Measurements from ENCODE around the gene KLHL9.

KLHL9 gene

DNA sequence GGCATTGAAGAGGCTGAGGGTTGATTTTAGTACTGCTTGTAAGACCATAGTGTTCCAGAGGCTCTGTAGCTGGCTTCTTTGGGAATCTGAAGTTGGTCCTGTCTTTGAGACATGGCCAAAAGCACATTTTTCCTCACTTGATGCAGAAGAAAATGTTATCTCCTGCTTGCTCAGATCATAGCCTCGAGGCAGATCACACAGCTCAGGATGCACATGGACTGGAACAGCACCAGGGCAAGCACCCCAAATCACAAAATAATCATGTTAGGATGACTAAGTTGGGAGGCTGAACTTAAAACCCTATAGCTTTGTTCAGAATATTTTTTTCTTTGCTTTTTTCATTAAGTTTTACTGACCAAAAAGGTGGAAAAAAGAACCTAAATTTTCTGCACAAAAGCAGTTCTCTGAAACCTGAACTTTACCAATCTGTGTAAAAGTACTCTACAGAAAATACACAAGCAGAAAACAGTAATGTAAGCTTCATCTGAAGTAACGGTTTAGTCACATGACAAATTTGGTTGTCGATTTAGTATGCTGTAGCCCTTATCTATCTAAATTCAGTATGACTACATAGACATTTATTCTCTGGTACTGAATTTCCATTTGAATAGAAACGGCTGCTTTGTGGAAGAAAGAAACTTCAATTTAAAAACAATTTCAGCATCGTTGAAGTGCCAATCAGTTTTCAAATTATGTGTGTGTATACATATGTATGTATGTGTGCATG lies 3.4 kb downstream of the KLHL9 start:
- H3K4me3 ChIP-seq (ENCODE audit: low read depth, low read length), result no peak overlapping the region
- TF ChIP-seq, protein P1, sequence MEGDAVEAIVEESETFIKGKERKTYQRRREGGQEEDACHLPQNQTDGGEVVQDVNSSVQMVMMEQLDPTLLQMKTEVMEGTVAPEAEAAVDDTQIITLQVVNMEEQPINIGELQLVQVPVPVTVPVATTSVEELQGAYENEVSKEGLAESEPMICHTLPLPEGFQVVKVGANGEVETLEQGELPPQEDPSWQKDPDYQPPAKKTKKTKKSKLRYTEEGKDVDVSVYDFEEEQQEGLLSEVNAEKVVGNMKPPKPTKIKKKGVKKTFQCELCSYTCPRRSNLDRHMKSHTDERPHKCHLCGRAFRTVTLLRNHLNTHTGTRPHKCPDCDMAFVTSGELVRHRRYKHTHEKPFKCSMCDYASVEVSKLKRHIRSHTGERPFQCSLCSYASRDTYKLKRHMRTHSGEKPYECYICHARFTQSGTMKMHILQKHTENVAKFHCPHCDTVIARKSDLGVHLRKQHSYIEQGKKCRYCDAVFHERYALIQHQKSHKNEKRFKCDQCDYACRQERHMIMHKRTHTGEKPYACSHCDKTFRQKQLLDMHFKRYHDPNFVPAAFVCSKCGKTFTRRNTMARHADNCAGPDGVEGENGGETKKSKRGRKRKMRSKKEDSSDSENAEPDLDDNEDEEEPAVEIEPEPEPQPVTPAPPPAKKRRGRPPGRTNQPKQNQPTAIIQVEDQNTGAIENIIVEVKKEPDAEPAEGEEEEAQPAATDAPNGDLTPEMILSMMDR (IDR thresholded peaks at IDR 0.05; ENCODE audit: low read depth, low read length), result no peak
- in situ Hi-C loops (cut with HindIII; ENCODE audit: low sequenced_read_pairs), result no loop called here
- no peak for DNase-seq (ENCODE audit: low read depth, low spot score)

DNA sequence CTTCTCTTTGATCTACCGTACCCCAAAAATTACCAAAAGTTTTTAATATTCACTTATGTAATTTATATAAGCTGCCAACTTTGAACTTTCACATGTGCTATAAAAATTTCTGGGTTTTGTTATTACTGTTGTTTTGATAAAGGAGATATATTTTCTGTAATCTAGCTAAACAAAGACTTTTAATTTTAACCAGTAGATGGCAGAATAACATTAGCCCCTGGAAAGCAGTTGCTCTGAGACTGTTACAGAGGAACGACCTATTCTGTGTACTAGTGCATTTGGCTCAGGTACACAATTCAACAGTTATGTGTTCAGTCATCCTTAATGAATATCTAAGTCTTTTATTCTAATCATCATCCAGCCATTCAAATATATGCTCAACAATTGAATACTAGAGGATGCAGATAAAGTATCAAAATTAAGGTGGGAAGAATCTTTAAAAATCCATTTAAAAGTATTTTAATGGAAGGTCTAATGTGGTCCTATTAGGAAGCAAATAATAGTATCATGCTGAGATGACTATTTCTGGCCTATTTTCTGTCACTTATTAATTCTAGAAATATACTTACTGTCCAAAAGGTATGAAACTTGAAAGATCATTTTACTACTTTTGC lies 8.6 kb downstream of the KLHL9 start:
- DNase-seq (ENCODE audit: low read depth, low spot score), result peak; percentile 51
- no peak overlapping the region for H3K4me3 ChIP-seq (ENCODE audit: low read depth, low read length)
- in situ Hi-C loops (cut with HindIII; ENCODE audit: low sequenced_read_pairs), result no loop called here
- TF ChIP-seq, protein P1 (IDR thresholded peaks at IDR 0.05; ENCODE audit: low read depth, low read length), result peak; percentile 59

DNA sequence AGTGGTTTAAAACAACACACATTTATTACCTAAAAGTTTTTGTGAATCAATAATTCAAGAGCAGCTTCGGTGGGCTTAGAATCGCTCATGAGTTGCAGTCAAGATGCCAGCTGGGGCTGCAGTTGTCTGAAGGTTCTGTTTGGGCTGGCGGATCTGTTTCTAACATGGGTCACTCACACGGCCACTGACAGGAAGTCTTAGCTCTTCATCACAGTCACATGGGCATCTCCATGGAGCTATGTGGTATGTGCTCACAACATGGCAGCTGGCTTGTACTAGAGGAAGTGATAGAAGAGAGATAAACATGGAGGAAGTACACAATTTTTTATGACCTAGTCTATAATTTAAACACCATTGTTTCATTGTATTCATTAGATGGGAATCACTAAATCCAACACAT lies 11.2 kb downstream of the KLHL9 start:
- DNase-seq (ENCODE audit: low read depth, low spot score), result no peak
- in situ Hi-C loops (cut with HindIII; ENCODE audit: low sequenced_read_pairs), result no loop called here
- H3K4me3 ChIP-seq (ENCODE audit: low read depth, low read length), result no peak overlapping the region
- TF ChIP-seq, protein P1 (IDR thresholded peaks at IDR 0.05; ENCODE audit: low read depth, low read length), result no peak

DNA sequence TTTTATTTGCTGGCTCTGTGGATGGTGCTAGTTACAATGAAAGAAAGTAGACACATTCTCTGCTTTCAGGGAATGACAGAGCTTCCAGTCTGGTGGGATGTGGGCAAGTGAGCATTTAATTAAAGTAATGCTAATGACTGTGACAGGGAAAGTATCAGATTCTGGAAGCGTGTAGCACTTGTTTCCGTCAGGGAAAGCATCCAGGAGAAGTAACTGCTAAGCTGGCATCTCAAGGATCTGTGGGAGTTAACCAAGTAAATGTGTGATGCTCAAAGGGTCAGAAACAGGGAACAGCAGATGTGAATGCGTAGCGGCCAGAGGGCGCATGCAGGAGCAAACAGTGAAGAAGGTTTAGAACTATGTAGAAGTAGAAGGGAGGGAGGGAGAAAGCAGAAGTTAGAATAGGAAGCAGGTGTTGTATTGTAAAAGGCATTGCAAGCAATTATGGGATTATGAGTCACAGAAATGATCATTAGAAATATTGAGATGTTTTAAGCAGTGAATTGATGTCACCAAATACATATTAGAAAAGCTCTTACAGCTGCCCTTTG lies 12.2 kb downstream of the KLHL9 start:
- in situ Hi-C loops (cut with HindIII; ENCODE audit: low sequenced_read_pairs), result no loop called here
- H3K4me3 ChIP-seq (ENCODE audit: low read depth, low read length), result no peak overlapping the region
- no peak for DNase-seq (ENCODE audit: low read depth, low spot score)
- TF ChIP-seq, protein P1 (IDR thresholded peaks at IDR 0.05; ENCODE audit: low read depth, low read length), result no peak

DNA sequence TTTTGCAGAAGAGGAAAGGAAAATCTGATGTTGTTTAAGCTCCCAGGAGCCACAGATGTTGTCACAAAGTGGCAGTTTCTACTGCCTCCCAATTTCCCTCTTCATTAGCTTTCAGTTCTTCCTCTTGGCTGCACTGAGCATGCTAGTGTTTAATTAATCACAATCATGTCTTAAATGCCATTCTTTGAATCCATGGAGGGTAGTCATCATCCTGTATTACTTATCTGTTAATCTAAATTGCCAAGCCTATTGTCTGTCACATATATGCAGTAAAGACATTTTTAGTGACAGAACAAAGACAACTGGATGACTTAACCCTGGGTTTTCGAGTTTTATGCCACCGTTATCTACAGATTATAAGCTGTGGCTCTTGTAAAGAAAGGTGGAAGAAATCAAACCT lies 14.7 kb downstream of the KLHL9 start:
- no peak for DNase-seq (ENCODE audit: low read depth, low spot score)
- TF ChIP-seq, protein P1 (IDR thresholded peaks at IDR 0.05; ENCODE audit: low read depth, low read length), result no peak
- no peak overlapping the region for H3K4me3 ChIP-seq (ENCODE audit: low read depth, low read length)
- in situ Hi-C loops (cut with HindIII; ENCODE audit: low sequenced_read_pairs), result no loop called here

DNA sequence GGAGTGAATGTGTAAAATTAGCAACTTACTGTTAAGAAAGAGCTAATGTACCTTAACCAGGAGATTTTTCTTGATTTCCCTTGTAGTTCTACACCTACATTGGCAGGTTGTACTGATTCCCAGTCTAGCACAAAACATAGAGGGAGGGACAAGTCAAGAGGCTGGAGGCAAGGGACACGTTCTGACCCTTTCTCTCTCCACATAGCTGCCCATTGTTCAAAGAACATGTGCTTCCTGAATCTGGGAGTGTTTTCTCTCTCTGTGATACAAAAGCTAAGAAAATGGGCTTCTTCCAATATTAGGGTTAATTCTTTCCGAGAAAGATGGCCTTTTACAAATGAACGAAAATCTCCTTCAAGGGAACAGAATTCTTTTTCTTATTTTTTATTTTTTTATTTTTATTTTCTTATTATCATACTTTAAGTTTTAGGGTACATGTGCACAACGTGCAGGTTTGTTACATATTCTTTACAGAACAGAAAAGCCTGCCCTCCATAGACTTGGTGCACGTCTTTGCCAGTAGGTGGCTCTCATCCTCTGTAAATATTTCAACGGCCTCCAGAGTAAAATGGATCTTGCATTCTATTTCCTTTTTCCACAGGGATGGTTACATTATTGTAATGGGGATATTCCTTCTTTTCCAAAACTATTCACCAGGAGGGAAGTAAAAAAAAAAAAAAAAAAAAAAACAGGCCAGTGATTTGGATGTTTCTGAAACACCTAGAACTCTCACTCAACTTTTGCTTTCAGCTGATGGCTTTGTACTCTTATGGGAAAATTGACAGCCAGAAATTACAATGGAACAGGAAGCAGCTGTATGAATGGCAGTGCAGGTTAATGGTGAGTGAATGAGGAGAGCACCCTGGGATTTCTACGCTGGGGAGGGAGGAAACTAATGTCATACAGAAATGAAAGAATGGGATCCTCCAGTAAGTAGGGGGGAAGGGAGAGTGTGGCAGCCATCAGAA lies 17.0 kb downstream of the KLHL9 start:
- H3K4me3 ChIP-seq (ENCODE audit: low read depth, low read length), result no peak overlapping the region
- TF ChIP-seq, protein P1 (IDR thresholded peaks at IDR 0.05; ENCODE audit: low read depth, low read length), result peak; percentile 74
- in situ Hi-C loops (cut with HindIII; ENCODE audit: low sequenced_read_pairs), result no loop called here
- peak; percentile 55 for DNase-seq (ENCODE audit: low read depth, low spot score)

All from astrocyte of the spinal cord (primary cell).